Upper lobe of right lung (tissue), 1 donor: ENCODE data around the gene EXOC7. TPM values are rescaled to one million over a fixed set of nuclear protein-coding genes. Genes with fewer than 3 reads are reported as not detected.

Experiments used
- ATAC-seq: fragments of 200-7000 bp; cut with Tn5 transposase; one replicate; pipeline ENCODE4 v1.9.1; 2020; ENCODE audit warnings: mild to moderate bottlenecking, moderate library complexity
- DNase-seq: peaks from one replicate; pipeline ENCODE4 v3.0.0-alpha.2; 2020
- H3K27ac ChIP-seq: fragments of 200-600 bp; one replicate; pipeline ENCODE4 v1.8.0; 2022
- H3K27me3 ChIP-seq: fragments of 200-600 bp; one replicate; pipeline ENCODE4 v1.8.0; 2022; ENCODE audit warnings: mild to moderate bottlenecking
- H3K36me3 ChIP-seq: fragments of 200-600 bp; one replicate; pipeline ENCODE4 v1.8.0; 2022
- H3K4me1 ChIP-seq: fragments of 200-600 bp; one replicate; pipeline ENCODE4 v1.8.0; 2022
- H3K4me3 ChIP-seq: fragments of 200-600 bp; one replicate; pipeline ENCODE4 v1.8.0; 2022; ENCODE audit warnings: mild to moderate bottlenecking
- H3K9me3 ChIP-seq: fragments of 200-600 bp; one replicate; pipeline ENCODE4 v1.8.0; 2022
- CTCF ChIP-seq: fragments of 200-600 bp; IDR thresholded peaks from one replicate; pipeline ENCODE4 v1.8.0; 2022; ENCODE audit warnings: antibody characterized with exemption
- intact Hi-C: fragments of 100-400 bp; cut with DNase I; formaldehyde crosslinking; loops from one replicate; pipeline ENCODE4 v1.11.0; 2022
- total RNA-seq: library from RNA; stranded (reverse); fragmentation: NEBNext Ultra II Directional; extraction: Animal tissue kit (Norgen Biotek cat#: 25700); gene quantifications from one replicate; pipeline ENCODE4 v1.2.1, GENCODE V29; 2021
- donor health status: DM: no; HTN: yes; CAD: no; lungs with severe emphysema.

EXOC7 gene
- total RNA-seq, 1 donor from 2014 or later = 121 TPM

DNA sequence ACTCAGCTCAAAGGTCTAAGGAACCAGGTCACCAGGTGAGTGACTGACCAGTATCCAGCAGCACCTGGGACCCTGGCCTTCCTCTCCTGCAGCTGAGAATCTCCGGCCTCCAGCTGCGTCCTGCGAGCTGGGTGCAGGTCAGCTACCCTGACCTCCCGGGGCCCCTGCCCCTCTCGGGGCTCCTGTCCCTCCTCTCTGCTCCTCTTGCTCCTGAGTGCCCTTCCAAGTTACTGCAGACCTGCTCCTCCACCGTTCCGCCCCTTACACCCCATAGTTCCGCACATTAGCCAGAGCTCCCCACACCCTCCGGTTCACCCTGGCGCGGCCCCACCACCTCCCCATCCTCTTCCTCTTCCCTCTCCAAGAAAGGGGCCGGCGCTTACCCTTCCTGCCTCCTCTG is 26.9 kb upstream of the EXOC7 start:
- no peaks in the 10 kb centered on the region for H3K9me3 ChIP-seq
- no peak overlapping the region for H3K27ac ChIP-seq
- H3K4me1 ChIP-seq = no peaks in the 10 kb centered on the region
- DNase-seq (no peak), ATAC-seq (no peak)
- TF ChIP-seq CTCF = no peak
- no peaks in the 10 kb centered on the region for H3K27me3 ChIP-seq
- no peaks in the 10 kb centered on the region for H3K36me3 ChIP-seq
- intact Hi-C loops = no loop called here
- no peak overlapping the region for H3K4me3 ChIP-seq

DNA sequence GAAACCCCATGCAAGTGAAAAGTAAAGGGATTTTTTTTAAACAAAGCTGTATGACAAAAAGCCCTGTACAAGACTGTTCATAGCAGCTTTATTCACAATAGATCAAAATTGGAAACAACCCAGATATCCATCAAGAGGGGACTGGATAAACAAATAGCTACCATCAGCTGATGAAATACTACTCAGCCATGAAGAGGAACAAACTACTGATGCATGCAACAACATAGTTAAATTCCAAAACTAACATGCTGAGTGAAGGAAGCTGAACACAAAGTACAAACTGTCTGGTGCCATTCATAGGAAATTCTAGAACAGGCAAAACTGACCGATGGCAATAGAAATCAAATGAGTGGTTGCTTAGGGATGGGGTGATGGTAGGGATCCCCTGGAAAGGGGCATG is 22.3 kb upstream of the EXOC7 start:
- Histone ChIP-seq H3K9me3 (no peaks in the 10 kb centered on the region), H3K27me3 (no peaks in the 10 kb centered on the region), H3K27ac (no peak overlapping the region), H3K4me1 (peaks cover 6% of the 10 kb centered on the region), H3K4me3 (no peak overlapping the region), H3K36me3 (no peaks in the 10 kb centered on the region)
- no peak for ATAC-seq
- intact Hi-C loops = loop anchor here (10.0 kb wide), 1 partner anchor 59 kb away; no protein-coding TSS in a partner anchor
- no peak for TF ChIP-seq CTCF
- DNase-seq = no peak

- Histone ChIP-seq H3K9me3 (no peaks in the 10 kb centered on the region), H3K36me3 (no peaks in the 10 kb centered on the region), H3K27me3 (no peaks in the 10 kb centered on the region), H3K4me3 (no peak overlapping the region), H3K27ac (no peak overlapping the region), H3K4me1 (peaks cover 6% of the 10 kb centered on the region)
- TF ChIP-seq CTCF = no peak
- no peak for DNase-seq
- ATAC-seq = no peak
- intact Hi-C loops = loop anchor here (10.0 kb wide), 1 partner anchor 59 kb away; no protein-coding TSS in a partner anchor
Measured at GRCh38 chr17:76125391-76125675, 21.7 kb upstream of the EXOC7 start.

DNA sequence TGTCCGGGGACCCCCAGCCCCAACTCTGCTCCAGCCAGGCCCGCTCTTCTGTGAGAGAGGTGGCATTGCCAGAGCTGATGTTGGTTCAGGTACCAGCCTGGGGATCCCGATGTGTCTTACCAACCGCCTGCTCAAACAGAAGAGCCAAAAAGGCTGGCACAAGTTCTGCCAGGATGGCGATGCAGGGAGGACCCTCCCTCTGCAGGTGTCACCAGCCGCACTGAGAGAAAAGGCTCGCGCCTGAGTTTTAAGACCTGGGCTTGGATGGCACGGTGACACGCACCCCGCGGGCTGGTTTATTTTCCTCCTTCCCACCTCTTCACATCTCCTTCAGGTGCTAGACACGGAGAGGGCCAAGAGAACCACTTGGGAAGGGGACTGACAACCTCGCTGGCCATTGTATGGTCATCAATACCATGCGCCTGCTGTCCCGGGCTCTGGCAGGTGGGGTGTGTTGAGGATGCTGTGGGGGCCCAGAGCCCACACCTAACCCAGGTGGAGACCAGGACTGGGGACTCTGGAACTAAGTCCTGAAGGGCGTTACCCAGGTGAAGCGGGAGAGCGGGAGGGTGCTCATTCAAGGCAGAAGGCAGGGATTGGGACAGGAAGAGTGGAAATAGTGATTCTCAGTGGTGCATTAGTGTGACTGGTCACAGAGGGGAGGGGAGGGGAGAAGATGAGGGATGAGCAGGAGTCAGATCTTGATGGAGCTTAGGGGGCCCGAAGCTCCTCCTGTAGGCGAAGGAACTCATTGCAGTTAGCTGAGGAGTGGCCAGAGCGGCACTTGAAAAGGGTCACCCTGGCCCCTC is 21.2 kb upstream of the EXOC7 start:
- DNase-seq (no peak), ATAC-seq (no peak)
- no peaks in the 10 kb centered on the region for H3K27me3 ChIP-seq

GRCh38 chr17:76123749-76124581 is 20.4 kb upstream of the EXOC7 start:
- Histone ChIP-seq H3K27ac (no peak overlapping the region), H3K36me3 (no peaks in the 10 kb centered on the region), H3K9me3 (no peaks in the 10 kb centered on the region), H3K27me3 (no peaks in the 10 kb centered on the region), H3K4me3 (no peak overlapping the region), H3K4me1 (peaks cover 6% of the 10 kb centered on the region)
- intact Hi-C loops = loop anchor here (5.0 to 10.0 kb wide), 2 partner anchors 61 to 158 kb away; no protein-coding TSS in a partner anchor
- DNase-seq (no peak), ATAC-seq (no peak)
- no peak for TF ChIP-seq CTCF

More for the DNA sequence above, 21.2 kb upstream of the EXOC7 start:
- H3K4me1 ChIP-seq = peaks cover 6% of the 10 kb centered on the region
- H3K4me3 ChIP-seq = no peak overlapping the region
- no peaks in the 10 kb centered on the region for H3K36me3 ChIP-seq
- no peak for TF ChIP-seq CTCF
- no peaks in the 10 kb centered on the region for H3K9me3 ChIP-seq
- no peak overlapping the region for H3K27ac ChIP-seq
- intact Hi-C loops = loop anchor here (5.0 to 10.0 kb wide), 2 partner anchors 60 to 158 kb away; no protein-coding TSS in a partner anchor
